Brain microvascular endothelial cell (primary cell): Measurements from ENCODE around the gene PIGR.

Experiments
- DNase-seq: peaks from one replicate; pipeline ENCODE4 v3.0.0-alpha.2; 2020
- H3K27ac ChIP-seq: fragments of 250-450 bp; sonication (Bioruptor Pico); 2 replicates; pipeline ENCODE4 v1.5.1; 2020; ENCODE audit warnings: mild to moderate bottlenecking, moderate library complexity
- H3K27me3 ChIP-seq: fragments of 250-450 bp; sonication (Bioruptor Pico); replicated peaks from 2 replicates; pipeline ENCODE4 v1.5.1; 2020; ENCODE audit warnings: mild to moderate bottlenecking
- H3K36me3 ChIP-seq: fragments of 250-450 bp; sonication (Bioruptor Pico); replicated peaks from 2 replicates; pipeline ENCODE4 v1.5.1; 2020; ENCODE audit warnings: mild to moderate bottlenecking
- H3K4me3 ChIP-seq: 2 replicates; pipeline ENCODE4 v1.5.1; 2011; ENCODE audit warnings: low read depth, mild to moderate bottlenecking, control low read depth, low read length, moderate library complexity
- in situ Hi-C: cut with HindIII; loops from 2 replicates; pipeline ENCODE4 v1.10.0; 2017; ENCODE audit warnings: low sequenced_read_pairs, low pct_ligation_motif_present
- TF ChIP-seq, protein P1 (sequence below): IDR thresholded peaks from 2 replicates; pipeline ENCODE4 v1.5.1; 2011; ENCODE audit warnings: low read depth, mild to moderate bottlenecking, moderate library complexity, low read length, control low read depth, inconsistent platforms; ENCODE audit errors: missing control alignments

The PIGR gene

DNA sequence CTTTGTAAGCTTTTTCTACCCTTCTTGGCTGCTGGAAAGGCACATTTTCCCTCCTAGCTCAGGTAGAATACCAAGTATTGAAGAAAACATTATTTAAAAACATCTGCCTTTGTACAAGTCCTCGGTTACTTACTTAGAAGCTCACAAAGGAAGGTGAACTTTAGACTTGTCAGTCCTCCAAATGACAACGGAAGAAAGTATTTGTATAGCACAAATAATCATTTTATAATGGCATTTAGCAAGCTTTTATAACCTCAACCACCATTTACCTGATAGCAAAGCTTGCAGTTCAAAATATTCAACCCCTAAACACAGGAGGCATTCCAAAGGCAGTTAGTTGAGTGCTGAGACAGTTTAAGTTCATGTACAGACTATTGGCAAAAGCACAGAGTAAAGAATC is 26.5 kb upstream of the PIGR start:
- TF ChIP-seq, protein P1, sequence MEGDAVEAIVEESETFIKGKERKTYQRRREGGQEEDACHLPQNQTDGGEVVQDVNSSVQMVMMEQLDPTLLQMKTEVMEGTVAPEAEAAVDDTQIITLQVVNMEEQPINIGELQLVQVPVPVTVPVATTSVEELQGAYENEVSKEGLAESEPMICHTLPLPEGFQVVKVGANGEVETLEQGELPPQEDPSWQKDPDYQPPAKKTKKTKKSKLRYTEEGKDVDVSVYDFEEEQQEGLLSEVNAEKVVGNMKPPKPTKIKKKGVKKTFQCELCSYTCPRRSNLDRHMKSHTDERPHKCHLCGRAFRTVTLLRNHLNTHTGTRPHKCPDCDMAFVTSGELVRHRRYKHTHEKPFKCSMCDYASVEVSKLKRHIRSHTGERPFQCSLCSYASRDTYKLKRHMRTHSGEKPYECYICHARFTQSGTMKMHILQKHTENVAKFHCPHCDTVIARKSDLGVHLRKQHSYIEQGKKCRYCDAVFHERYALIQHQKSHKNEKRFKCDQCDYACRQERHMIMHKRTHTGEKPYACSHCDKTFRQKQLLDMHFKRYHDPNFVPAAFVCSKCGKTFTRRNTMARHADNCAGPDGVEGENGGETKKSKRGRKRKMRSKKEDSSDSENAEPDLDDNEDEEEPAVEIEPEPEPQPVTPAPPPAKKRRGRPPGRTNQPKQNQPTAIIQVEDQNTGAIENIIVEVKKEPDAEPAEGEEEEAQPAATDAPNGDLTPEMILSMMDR: no peak
- no peak overlapping the region for H3K27ac ChIP-seq
- peaks cover 5% of the 10 kb centered on the region for H3K27me3 ChIP-seq
- no peak overlapping the region for H3K4me3 ChIP-seq
- no peak for DNase-seq
- no peaks in the 10 kb centered on the region for H3K36me3 ChIP-seq
- in situ Hi-C loops: no loop called here

DNA sequence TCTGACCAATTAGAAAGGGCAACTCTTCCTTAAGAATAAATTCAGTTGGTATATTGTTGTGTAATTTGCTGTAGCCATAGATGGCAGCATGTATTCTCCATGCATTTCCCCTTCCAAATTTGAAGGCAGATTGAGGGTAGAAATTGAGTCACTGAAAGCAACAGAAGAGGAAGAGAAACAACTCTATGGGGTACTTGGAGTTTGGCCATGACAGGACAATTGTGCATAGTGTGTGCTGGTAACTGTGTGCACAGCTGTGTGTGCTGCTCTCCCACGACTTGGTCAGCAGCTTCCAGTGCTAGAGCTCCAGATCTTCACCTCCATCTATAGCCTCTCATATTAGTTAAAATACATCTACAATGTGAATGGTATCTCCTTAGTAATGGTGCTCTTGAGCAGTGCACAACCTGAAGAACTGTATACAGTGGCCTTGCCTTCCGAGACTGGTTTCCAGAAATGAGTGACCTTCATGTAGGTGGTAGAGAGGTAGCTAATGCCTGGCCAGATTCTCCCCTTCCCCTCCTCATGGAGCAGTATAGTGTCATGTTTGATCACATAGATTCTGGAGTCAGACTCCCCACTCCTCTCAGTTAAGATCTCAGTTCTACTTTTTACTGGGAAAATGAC is 24.9 kb upstream of the PIGR start:
- in situ Hi-C loops: no loop called here
- no peaks in the 10 kb centered on the region for H3K36me3 ChIP-seq
- H3K27me3 ChIP-seq: peaks cover 5% of the 10 kb centered on the region

DNA sequence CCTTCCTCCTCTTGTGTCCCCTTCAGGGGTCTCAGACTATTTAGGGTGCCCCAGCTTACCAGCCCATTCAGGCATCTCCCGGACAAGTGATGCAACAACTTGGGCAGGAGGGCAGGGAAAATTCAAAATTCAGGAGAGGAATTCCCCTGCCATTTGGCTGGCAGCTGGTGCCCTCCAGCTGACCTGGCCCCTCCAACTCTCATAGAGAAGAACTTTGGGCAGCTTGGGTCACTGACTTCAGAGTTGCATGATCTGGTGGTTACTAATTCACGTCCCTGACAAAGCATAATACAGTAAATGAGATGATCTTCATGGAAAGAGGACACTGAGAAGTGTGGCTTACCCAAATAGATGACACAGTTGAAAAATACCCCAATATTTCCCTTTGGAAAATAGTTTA is 24.2 kb upstream of the PIGR start, which contains the start of gene FCAMR:
TSS of gene FCAMR (minus strand) at position 15 of the 400 bp plus-strand sequence. CDS start 335 bp downstream, outside the sequence.
- H3K27ac ChIP-seq: no peak within 1 kb of the TSS
- in situ Hi-C loops: no loop called here
- no peaks in the 10 kb centered on the region for H3K36me3 ChIP-seq
- H3K4me3 ChIP-seq: no peak within 1 kb of the TSS
- TF ChIP-seq, protein P1: no peak
- peaks cover 5% of the 10 kb centered on the region for H3K27me3 ChIP-seq
- no peak for DNase-seq

More for the DNA sequence above, 24.9 kb upstream of the PIGR start:
- TF ChIP-seq, protein P1: no peak
- no peak for DNase-seq
- H3K4me3 ChIP-seq: no peak overlapping the region
- no peak overlapping the region for H3K27ac ChIP-seq

DNA sequence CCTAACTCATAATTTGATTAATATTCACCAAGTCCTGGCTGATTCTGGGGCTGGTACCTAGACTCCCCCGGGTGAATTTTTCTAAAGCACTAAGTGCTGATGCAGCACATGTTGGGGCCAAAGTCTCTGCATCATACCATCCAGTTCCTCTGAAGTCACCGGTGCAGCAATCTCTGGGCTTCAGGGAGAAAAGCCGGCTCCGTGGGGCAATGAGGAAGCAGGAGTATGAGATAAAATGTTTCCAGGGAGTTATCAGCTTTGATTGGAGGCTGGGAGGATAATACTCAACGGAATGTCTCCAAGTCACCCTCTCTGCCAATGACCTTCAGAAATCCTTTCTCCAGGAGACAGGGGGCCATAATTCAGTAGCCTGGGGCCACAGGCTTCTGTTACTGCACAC is 22.8 kb upstream of the PIGR start:
- Histone ChIP-seq H3K36me3 (no peaks in the 10 kb centered on the region), H3K4me3 (no peak overlapping the region), H3K27ac (no peak overlapping the region), H3K27me3 (peaks cover 5% of the 10 kb centered on the region)
- no peak for DNase-seq
- in situ Hi-C loops: no loop called here
- TF ChIP-seq, protein P1: no peak

DNA sequence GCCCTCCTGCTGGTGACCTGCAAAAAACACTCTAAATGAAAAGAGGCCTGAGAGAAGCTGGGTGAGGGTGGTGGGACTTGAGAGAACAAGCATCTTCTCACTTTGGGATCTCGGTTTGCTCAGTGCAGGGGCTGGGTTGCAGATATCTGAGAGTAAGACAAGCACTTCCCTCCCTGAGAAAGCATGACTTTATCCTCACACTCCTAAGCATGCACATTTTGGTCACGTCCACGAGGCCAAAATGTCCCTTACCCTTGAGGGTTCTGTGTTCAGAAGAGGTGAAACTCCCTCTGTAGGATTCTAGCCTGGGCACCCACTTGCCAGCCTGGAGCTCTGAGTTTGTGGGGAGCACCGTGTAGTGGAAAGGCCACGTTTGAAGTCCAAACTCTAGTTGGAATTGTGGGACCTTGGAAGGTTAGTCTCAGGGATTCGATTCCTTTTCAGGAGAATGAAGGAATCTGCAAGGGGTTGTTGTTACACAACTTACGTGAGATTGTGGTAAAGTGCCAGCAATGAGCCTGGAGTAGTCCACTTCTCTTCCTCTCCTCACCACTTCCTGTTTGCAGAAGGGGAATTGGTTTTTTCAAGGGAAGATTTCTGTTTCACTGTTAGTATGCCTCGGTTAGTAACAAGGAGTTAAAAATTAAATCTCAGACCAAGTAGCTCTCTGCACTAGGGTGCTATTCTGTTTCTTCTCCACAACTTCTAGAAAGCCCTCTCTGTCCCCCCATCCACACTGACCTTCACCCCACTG is 21.0 kb upstream of the PIGR start:
- H3K27me3 ChIP-seq: peaks cover 2% of the 10 kb centered on the region
- TF ChIP-seq, protein P1: no peak

More for the DNA sequence above, 21.0 kb upstream of the PIGR start:
- no peak overlapping the region for H3K27ac ChIP-seq
- no peak overlapping the region for H3K4me3 ChIP-seq
- no peaks in the 10 kb centered on the region for H3K36me3 ChIP-seq
- in situ Hi-C loops: no loop called here
- no peak for DNase-seq
